PFSK-1 (cell line): ENCODE data around the gene ADPRH.

ENCODE experiments used
- FOXP2 ChIP-seq: optimal IDR thresholded peaks from 2 replicates; pipeline ENCODE3; 2011; ENCODE audit warnings: borderline replicate concordance, control low read depth, inconsistent platforms; ENCODE audit not compliant: insufficient read depth; ENCODE audit errors: extremely low read length, extremely low read depth
- POLR2AphosphoS5 ChIP-seq: IDR thresholded peaks from 2 replicates; pipeline ENCODE4 v1.6.1; 2012; ENCODE audit warnings: low read depth, mild to moderate bottlenecking, control low read depth, low read length, moderate library complexity
- SIN3A ChIP-seq: IDR thresholded peaks from 2 replicates; pipeline ENCODE4 v1.6.1; 2012; ENCODE audit warnings: mild to moderate bottlenecking, low read length, moderate library complexity, borderline replicate concordance; ENCODE audit not compliant: insufficient read depth
- TAF1 ChIP-seq: IDR thresholded peaks from 2 replicates; pipeline ENCODE4 v1.6.1; 2012; ENCODE audit warnings: low read length, control low read depth, borderline replicate concordance; ENCODE audit not compliant: insufficient read depth
- TF ChIP-seq, protein P1 (sequence below), 2 experiments: IDR thresholded peaks; 2 replicates each; pipeline versions ENCODE4 v1.6.1 to v1.8.0; 2011 to 2012; ENCODE audit warnings: low read depth in 2 of 2, low read length in 2 of 2, control low read depth in 1 of 2, inconsistent platforms in 1 of 2, mild to moderate bottlenecking in 1 of 2, moderate library complexity in 1 of 2; ENCODE audit not compliant: insufficient read depth in 1 of 2

ADPRH gene

DNA sequence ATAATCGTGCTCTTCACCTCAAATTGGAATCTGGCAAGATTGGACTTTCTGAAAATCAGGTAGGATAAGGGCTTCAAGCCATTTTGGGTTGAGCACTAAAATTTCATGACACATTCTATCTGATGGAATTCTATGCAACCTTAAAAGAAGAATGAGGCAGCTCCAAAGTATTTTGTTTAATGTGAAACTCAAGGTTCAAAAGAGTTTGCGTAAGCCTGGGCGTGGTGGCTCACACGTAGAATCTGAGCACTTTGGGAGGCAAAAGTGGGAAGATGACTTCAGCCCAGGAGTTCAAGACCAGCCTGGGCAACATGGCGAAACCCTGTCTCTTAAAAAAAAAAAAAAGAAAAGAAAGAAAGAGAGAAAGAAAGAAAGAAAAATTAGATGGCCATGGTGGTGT lies 14.8 kb downstream of the ADPRH start:
- TF ChIP-seq FOXP2 (no peak), SIN3A (no peak), TAF1 (no peak), POLR2AphosphoS5 (no peak)
- TF ChIP-seq, protein P1, sequence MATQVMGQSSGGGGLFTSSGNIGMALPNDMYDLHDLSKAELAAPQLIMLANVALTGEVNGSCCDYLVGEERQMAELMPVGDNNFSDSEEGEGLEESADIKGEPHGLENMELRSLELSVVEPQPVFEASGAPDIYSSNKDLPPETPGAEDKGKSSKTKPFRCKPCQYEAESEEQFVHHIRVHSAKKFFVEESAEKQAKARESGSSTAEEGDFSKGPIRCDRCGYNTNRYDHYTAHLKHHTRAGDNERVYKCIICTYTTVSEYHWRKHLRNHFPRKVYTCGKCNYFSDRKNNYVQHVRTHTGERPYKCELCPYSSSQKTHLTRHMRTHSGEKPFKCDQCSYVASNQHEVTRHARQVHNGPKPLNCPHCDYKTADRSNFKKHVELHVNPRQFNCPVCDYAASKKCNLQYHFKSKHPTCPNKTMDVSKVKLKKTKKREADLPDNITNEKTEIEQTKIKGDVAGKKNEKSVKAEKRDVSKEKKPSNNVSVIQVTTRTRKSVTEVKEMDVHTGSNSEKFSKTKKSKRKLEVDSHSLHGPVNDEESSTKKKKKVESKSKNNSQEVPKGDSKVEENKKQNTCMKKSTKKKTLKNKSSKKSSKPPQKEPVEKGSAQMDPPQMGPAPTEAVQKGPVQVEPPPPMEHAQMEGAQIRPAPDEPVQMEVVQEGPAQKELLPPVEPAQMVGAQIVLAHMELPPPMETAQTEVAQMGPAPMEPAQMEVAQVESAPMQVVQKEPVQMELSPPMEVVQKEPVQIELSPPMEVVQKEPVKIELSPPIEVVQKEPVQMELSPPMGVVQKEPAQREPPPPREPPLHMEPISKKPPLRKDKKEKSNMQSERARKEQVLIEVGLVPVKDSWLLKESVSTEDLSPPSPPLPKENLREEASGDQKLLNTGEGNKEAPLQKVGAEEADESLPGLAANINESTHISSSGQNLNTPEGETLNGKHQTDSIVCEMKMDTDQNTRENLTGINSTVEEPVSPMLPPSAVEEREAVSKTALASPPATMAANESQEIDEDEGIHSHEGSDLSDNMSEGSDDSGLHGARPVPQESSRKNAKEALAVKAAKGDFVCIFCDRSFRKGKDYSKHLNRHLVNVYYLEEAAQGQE (IDR thresholded peaks at IDR 0.05; ENCODE audit: insufficient read depth in 1 of 2, low read depth in 2 of 2, low read length in 2 of 2): no peak

DNA sequence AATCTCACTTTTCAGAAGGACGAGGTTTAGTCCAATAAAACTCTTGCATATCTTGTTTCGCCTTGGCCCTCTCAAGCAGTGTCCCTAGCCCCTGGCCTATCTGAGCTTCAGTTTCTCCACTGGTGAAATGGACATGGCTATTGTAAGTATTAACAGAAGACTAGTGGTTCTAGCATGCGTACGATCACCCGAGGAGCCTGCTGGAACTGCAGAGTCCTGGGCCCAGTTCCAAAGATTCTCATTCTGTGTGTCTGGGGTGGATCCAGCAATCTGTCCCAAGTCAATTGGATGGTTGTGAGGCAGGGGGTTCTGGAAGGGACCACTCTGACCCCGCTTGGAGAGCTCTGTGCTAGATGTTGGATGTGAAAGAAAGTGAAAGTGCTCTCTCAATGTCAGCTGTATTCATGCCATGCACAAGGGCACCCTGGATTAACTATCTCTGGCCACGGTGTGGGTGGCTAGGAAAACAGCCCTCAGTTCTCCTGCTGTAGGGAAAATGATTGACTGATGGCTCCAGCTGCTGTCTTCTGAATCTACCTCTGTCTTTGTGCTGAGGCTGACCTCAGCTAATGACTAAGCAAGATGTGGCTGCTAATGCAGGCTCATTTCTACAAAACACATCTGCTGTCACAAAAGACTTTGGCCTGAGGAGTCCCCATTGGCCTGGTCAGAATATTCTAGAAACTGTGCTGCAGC lies 16.5 kb downstream of the ADPRH start:
- TF ChIP-seq TAF1: no peak
- TF ChIP-seq, protein P1 (IDR thresholded peaks at IDR 0.05; ENCODE audit: insufficient read depth in 1 of 2, low read depth in 2 of 2, low read length in 2 of 2): no peak
- no peak for TF ChIP-seq POLR2AphosphoS5
- no peak for TF ChIP-seq SIN3A
- TF ChIP-seq FOXP2: no peak

DNA sequence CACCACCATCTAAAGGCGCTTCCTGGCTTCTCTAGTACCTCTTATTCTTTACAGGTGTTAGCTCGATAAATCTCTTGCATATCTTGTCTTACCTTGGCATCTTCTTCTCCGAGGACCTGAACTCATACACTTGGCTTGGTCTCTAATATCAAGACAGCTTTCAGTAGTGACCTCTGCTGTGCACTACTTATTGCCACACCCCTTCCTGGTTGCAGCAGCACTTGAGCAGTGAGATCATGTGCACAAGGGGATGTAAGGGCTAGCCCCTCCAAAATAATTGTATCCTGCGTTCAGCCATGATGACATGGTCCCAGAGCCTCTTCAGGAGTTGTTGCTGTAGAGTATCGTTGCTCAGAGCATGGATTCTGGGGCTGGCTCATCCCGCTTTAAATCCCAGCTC lies 17.1 kb downstream of the ADPRH start:
- TF ChIP-seq, protein P1 (IDR thresholded peaks at IDR 0.05; ENCODE audit: insufficient read depth in 1 of 2, low read depth in 2 of 2, low read length in 2 of 2): no peak
- TF ChIP-seq SIN3A (no peak), FOXP2 (no peak), POLR2AphosphoS5 (no peak), TAF1 (no peak)

DNA sequence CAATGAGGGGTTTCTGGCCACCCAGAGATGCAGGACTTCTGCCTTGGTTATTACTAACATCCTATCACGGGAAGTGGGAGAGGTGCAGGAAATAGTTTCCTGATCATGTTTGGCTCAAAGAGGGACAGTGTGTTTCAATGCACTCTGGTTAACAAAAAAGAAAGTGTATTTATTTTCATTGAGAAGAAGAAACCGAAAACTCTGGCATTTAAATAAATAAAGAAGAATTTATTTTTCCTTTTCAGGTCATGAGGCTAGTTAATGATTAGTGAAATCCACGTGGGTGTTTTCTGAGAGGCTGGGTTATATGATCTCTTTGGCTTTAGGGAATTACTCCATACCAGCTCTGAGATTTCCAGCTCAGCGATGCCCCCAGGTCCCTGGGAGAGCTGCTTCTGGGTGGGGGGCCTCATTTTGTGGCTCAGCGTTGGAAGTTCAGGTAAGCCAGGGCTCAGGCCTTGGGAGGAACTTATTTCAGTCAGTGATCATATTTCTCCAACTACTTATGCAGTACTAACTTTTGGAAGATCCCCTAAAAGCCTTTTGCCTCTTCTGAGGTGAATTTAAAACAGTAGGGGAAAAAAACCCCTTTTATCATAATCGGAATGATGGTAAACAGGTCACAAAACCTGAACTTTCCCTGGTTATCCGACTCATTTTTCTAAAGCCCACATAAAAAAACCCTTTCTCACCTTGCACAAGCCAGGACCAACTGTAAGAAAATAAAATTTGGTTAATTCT lies 18.4 kb downstream of the ADPRH start, which contains the start of gene PLA1A:
PLA1A (plus strand) TSS at position 338 of the 741 bp plus-strand sequence; CDS start at position 367, 29 bp downstream.
- no peak for TF ChIP-seq TAF1
- no peak for TF ChIP-seq FOXP2
- TF ChIP-seq POLR2AphosphoS5: no peak
- TF ChIP-seq SIN3A: no peak
- TF ChIP-seq, protein P1 (IDR thresholded peaks at IDR 0.05; ENCODE audit: insufficient read depth in 1 of 2, low read depth in 2 of 2, low read length in 2 of 2): no peak
